Measurements from ENCODE around the gene NES.

Gene NES

GRCh38 chr1:156625436-156626078, 51.6 kb downstream of the NES start (continued):
- TF ChIP-seq ZBTB10 (tag by site-specific recombination; IDR thresholded peaks at IDR 0.05) (no peak; the same call in 1 of the 2 replicates), PBX3 (CRISPR knock-in tag; IDR thresholded peaks at IDR 0.05) (no peak), YY1 (tag by site-specific recombination; IDR thresholded peaks at IDR 0.05) (no peak), ZNF169 (tag by site-specific recombination; IDR thresholded peaks at IDR 0.05) (no peak), ZNF214 (tag by site-specific recombination; IDR thresholded peaks at IDR 0.05; ENCODE audit: borderline replicate concordance) (no peak), PRDM10 (tag by site-specific recombination; IDR thresholded peaks at IDR 0.05) (peak; percentile 48; the same call in 1 of the 2 replicates), ZNF311 (tag by site-specific recombination; IDR thresholded peaks at IDR 0.05; ENCODE audit: borderline replicate concordance) (no peak), BCL11B (tag by site-specific recombination; IDR thresholded peaks at IDR 0.05; ENCODE audit: low read depth) (no peak), ZNF777 (tag by site-specific recombination; IDR thresholded peaks at IDR 0.05; ENCODE audit: borderline replicate concordance) (peak; percentile 55; the same call in 1 of the 2 replicates), ZFP3 (tag by site-specific recombination; IDR thresholded peaks at IDR 0.05; ENCODE audit: low read depth) (no peak), ZNF555 (tag by site-specific recombination; conservative IDR thresholded peaks at IDR 0.05) (no peak), KLF10 (tag by site-specific recombination; IDR thresholded peaks at IDR 0.05) (no peak; the same call in 1 of the 2 replicates), ZNF138 (tag by site-specific recombination; IDR thresholded peaks at IDR 0.05; ENCODE audit: borderline replicate concordance) (no peak), ZNF488 (tag by site-specific recombination; IDR thresholded peaks at IDR 0.05) (no peak), PRDM1 (tag by site-specific recombination; IDR thresholded peaks at IDR 0.05) (no peak), ZNF223 (tag by site-specific recombination; IDR thresholded peaks at IDR 0.05) (no peak), PATZ1 (tag by site-specific recombination; IDR thresholded peaks at IDR 0.05) (peak; percentile 83), ZSCAN18 (tag by site-specific recombination; IDR thresholded peaks at IDR 0.05) (no peak), ZNF175 (tag by site-specific recombination; IDR thresholded peaks at IDR 0.05) (no peak), ZBTB8A (tag by site-specific recombination; IDR thresholded peaks at IDR 0.05) (peak; percentile 43; the same call in 1 of the 2 replicates), ZNF10 (tag by site-specific recombination; IDR thresholded peaks at IDR 0.05) (peak; percentile 79; the same call in 1 of the 2 replicates), ZNF585B (tag by site-specific recombination; IDR thresholded peaks at IDR 0.05) (no peak), ZNF362 (tag by site-specific recombination; IDR thresholded peaks at IDR 0.05) (no peak), ZNF292 (tag by site-specific recombination; IDR thresholded peaks at IDR 0.05; ENCODE audit: borderline replicate concordance, low read depth) (no peak), ZNF16 (tag by site-specific recombination; IDR thresholded peaks at IDR 0.05; ENCODE audit: low read depth) (no peak), TRIM28 (IDR thresholded peaks at IDR 0.05; ENCODE audit: borderline replicate concordance, low read length) (no peak), IKZF3 (tag by site-specific recombination; IDR thresholded peaks at IDR 0.05) (no peak)

Data from HEK293 (cell line).